GM18868 (cell line): ENCODE data around the gene SEPTIN2.
"Not testable (repeated sequence)": the region's sequence is repeated elsewhere in the genome, so short reads cannot be mapped to it uniquely, and the experiment has no call there.

Experiments used
- ATAC-seq: cut with Tn5 transposase; IDR thresholded peaks from one replicate; pipeline ENCODE4 v1.9.1; 2021; ENCODE audit warnings: mild to moderate bottlenecking, moderate library complexity; ENCODE audit not compliant: unreplicated experiment

Gene SEPTIN2

GRCh38 chr2:241286348-241287090 lies 29.2 kb upstream of the SEPTIN2 start:
- no peak for ATAC-seq

GRCh38 chr2:241288324-241288888 lies 27.3 kb upstream of the SEPTIN2 start:
- no peak for ATAC-seq

GRCh38 chr2:241289053-241289452 lies 26.7 kb upstream of the SEPTIN2 start:
- ATAC-seq: no peak

- ATAC-seq: no peak
These were observed 26.1 kb upstream of the SEPTIN2 start for GRCh38 chr2:241289597-241289996.

GRCh38 chr2:241291153-241291552 lies 24.6 kb upstream of the SEPTIN2 start:
- ATAC-seq: no peak

GRCh38 chr2:241291977-241292376 lies 23.7 kb upstream of the SEPTIN2 start:
- no peak for ATAC-seq

GRCh38 chr2:241293378-241293797 lies 22.3 kb upstream of the SEPTIN2 start:
- ATAC-seq: not testable (repeated sequence)

DNA sequence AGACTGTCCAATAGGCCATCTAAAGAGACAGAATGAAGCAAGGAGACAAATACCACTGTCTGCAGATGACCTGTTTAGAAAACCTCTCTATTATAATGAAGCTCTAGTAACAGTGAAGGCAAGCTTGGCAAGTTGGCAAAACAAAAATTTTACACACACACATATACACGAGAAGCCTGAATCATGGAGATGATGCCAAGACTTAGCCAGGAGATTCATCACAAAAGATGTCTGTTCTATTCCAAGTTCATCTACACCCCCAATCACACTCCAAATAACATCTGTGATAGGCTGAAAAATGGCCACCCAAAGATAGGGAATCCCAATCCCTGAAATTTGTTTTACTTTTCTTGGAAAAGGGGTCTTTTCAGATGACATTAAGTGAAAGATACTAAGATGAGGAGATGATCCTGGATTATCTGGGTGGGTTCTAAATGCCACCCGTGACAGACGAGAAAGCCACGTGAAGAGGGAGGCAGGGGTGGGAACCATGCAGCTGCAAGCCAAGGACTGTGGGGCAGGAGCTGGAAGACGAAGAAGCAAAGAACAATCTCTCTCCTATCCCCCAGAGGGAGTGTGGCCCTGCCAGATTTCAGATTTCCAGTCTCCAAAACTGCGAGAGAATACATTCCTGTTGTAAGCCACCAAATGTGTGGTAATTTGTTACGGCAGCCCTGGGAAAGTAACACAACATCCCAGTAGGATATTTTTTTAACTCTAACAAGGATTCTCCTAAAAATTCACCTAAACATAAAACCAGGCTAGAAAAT lies 20.2 kb upstream of the SEPTIN2 start:
- no peak for ATAC-seq

DNA sequence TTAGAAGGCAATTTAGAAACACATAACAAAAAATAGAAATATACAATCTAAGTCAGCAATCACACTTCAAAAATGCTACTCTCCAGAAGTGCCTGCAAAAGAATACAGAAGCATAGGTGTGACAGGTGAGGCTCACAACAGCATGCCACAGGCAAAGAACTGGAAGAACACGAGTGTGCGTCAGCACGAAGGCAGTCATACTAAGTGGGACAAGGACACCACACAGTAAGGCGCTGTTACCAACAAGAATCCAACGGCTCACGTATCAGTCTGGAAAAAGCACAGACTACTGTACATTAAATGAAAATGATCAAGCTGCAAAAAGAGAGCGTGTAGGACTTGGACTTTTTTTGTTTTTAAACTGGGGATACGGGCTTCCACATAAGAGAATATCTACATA lies 19.0 kb upstream of the SEPTIN2 start:
- no peak for ATAC-seq

GRCh38 chr2:241298673-241299072 lies 17.1 kb upstream of the SEPTIN2 start:
- ATAC-seq: no peak

- no peak for ATAC-seq
These were observed 15.7 kb upstream of the SEPTIN2 start for GRCh38 chr2:241300000-241300399.

- ATAC-seq: no peak
These were observed 13.6 kb upstream of the SEPTIN2 start for GRCh38 chr2:241302083-241302482.

DNA sequence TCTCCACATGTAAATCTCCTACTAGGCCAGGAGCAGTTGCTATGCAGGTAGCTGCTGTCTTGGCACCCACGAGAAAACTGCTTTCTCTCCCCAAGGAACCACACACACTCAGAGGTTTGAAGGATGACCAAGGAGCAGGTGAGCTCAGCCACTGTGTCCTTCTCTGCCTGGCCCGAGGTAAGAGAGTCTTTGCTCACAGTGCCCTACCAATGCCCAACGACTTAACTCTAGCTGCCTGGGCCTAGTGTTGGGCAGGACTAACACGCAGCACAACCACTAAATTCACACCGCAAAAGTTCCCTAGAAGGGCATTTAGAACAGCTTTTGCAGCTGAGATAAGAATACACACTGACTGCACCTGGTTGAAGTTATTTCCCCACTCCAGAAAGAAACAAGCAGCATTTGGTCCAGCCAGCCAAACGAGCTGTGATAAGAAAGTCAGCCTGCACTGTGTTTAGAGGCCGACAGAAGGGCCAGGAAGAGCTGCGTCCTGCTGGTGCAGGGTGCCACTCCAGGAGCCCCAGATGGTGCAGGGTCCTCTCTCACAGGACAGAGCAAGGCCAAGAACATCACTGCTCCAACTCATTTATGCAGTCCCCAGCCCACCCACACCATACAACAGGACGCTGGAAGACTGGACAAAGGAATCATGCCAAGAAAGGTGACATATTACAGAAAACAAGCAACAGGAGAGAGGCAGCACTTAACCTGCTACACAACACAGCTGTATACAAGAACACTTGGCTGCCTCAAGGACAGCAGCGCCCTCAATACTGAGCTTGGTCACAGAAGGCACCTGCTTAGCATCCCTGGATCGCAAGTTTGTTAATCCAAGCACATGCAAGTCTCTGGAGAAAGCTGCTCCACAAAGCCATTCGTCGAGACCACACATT lies 12.7 kb upstream of the SEPTIN2 start:
- no peak for ATAC-seq

- no peak for ATAC-seq
These were observed 11.6 kb upstream of the SEPTIN2 start for GRCh38 chr2:241304039-241304670.

GRCh38 chr2:241307055-241307454 lies 8.7 kb upstream of the SEPTIN2 start:
- no peak for ATAC-seq

- ATAC-seq: no peak
These were observed 7.5 kb upstream of the SEPTIN2 start for GRCh38 chr2:241308267-241308666.

DNA sequence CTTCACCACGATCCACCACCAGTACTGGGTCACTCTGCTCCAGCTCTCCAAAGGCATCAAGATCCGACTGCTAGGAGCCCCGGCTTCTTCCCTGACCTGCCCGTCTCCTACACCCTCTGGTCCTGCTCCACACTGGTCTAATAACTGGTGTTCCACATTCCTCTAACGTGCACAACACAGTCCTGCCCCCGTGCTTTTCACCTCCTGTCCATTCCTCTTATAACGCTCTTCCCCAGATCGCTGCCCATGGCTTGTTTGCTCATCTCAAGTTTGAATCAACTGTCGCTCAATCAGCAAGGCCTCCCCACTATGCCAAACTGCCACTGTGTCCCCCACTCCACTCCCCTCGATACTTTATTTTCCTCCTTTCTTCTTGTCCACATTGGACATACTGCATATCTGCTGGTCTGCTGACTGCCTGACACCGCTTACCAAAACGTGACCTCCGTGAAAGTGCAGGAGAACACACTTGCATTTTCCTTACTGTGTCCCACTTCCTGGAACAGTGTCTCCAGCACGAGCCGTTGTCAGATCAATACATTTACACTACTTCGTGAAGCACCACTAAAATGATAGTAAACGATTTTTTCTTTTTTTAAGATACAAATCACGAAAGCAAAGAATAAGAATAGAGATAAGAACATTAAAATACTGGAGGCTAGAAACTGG lies 6.8 kb upstream of the SEPTIN2 start:
- no peak for ATAC-seq

GRCh38 chr2:241309684-241310117 lies 6.0 kb upstream of the SEPTIN2 start:
- ATAC-seq: peak; percentile 62

DNA sequence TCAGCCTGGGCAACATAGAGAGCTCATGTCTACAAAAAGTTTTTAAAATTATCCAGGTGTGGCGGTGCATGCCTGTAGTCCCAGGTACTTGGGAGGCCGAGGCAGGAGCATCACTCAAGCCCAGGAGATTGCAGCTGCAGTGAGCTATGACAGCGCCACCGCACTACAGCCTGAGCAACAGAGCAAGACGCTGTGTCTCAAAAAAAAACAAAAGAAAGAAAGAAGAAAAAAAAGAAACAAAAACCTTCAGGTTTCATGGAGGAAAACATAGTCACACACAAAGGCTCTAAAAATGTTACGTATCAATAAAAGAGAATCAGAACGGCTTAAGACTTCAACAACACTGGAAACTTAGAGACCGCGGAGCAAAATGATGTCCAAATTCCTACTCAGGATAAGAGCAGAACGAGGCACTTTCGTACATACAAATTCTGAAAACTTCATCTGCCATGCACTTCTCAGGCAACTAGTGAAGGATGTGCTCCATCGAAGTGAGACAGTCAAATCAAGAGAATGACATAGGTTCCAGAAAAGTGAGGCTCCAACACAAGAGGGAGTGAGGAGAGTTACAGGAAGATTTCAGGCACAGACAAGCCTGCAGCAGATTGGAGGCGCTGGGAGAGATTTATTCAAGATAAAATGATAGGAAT lies 4.7 kb upstream of the SEPTIN2 start:
- ATAC-seq: no peak
